ENCODE data around the gene MAML3.

MAML3 gene

GRCh38 chr4:140127422-140127821 is 26.6 kb downstream of the MAML3 start:
- DNase-seq (ENCODE audit: low read depth in 2 of 2) = no peak

GRCh38 chr4:140126261-140126660 is 27.7 kb downstream of the MAML3 start:
- no peak for DNase-seq (ENCODE audit: low read depth in 2 of 2)

- no peak for DNase-seq (ENCODE audit: low read depth in 2 of 2)
These were observed 28.6 kb downstream of the MAML3 start for GRCh38 chr4:140125374-140125773.

- no peak for DNase-seq (ENCODE audit: low read depth in 2 of 2)
These were observed 30.2 kb downstream of the MAML3 start for GRCh38 chr4:140123666-140124377.

- DNase-seq (ENCODE audit: low read depth in 2 of 2) = no peak
These were observed 31.1 kb downstream of the MAML3 start for GRCh38 chr4:140122891-140123290.

- DNase-seq (ENCODE audit: low read depth in 2 of 2) = no peak
These were observed 32.3 kb downstream of the MAML3 start for GRCh38 chr4:140121646-140122045.

GRCh38 chr4:140118931-140119640 is 34.9 kb downstream of the MAML3 start:
- no peak for DNase-seq (ENCODE audit: low read depth in 2 of 2)

GRCh38 chr4:140117947-140118346 is 36.0 kb downstream of the MAML3 start:
- no peak for DNase-seq (ENCODE audit: low read depth in 2 of 2)

GRCh38 chr4:140116442-140117104 is 37.4 kb downstream of the MAML3 start:
- no peak for DNase-seq (ENCODE audit: low read depth in 2 of 2)

GRCh38 chr4:140115140-140115539 is 38.8 kb downstream of the MAML3 start:
- no peak for DNase-seq (ENCODE audit: low read depth in 2 of 2)

GRCh38 chr4:140113653-140114052 is 40.3 kb downstream of the MAML3 start:
- no peak for DNase-seq (ENCODE audit: low read depth in 2 of 2)

GRCh38 chr4:140112576-140112975 is 41.4 kb downstream of the MAML3 start:
- DNase-seq (ENCODE audit: low read depth in 2 of 2) = no peak

- DNase-seq (ENCODE audit: low read depth in 2 of 2) = no peak
These were observed 42.7 kb downstream of the MAML3 start for GRCh38 chr4:140111256-140111655.

GRCh38 chr4:140110542-140111215 is 43.3 kb downstream of the MAML3 start:
- DNase-seq (ENCODE audit: low read depth in 2 of 2) = no peak

- no peak for DNase-seq (ENCODE audit: low read depth in 2 of 2)
These were observed 44.2 kb downstream of the MAML3 start for GRCh38 chr4:140109737-140110136.

GRCh38 chr4:140109292-140109691 is 44.7 kb downstream of the MAML3 start:
- DNase-seq (ENCODE audit: low read depth in 2 of 2) = no peak

- no peak for DNase-seq (ENCODE audit: low read depth in 2 of 2)
These were observed 45.2 kb downstream of the MAML3 start for GRCh38 chr4:140108713-140109230.

GRCh38 chr4:140108243-140108642 is 45.7 kb downstream of the MAML3 start:
- no peak for DNase-seq (ENCODE audit: low read depth in 2 of 2)

GRCh38 chr4:140106289-140106844 is 47.6 kb downstream of the MAML3 start:
- no peak for DNase-seq (ENCODE audit: low read depth in 2 of 2)

GRCh38 chr4:140105436-140105835 is 48.5 kb downstream of the MAML3 start:
- no peak for DNase-seq (ENCODE audit: low read depth in 2 of 2)

- DNase-seq (ENCODE audit: low read depth in 2 of 2) = no peak
These were observed 50.3 kb downstream of the MAML3 start for GRCh38 chr4:140103676-140104075.

GRCh38 chr4:140102421-140102820 is 51.6 kb downstream of the MAML3 start:
- DNase-seq (ENCODE audit: low read depth in 2 of 2) = no peak

All from stimulated activated CD4-positive, alpha-beta T cell treated with anti-CD3 and anti-CD28 coated beads, Interleukin-1b, Interleukin-23, amount 100 ng/mL, for 1 hour (primary cell).